NOMO-1 treated with dmso at 0.1 percent for 144 hours (cell line): ENCODE results near the gene MCM8.
A peak's percentile ranks its signal among the peaks of the same experiment; 100 is the strongest.
"Not testable (repeated sequence)": the region's sequence is repeated elsewhere in the genome, so short reads cannot be mapped to it uniquely, and the experiment has no call there.

ENCODE experiments used
- DNase-seq: peaks from one replicate; lab custom pipeline; 2025; ENCODE audit not compliant: unreplicated experiment; lab: John Stamatoyannopoulos, UW

The MCM8 gene

DNA sequence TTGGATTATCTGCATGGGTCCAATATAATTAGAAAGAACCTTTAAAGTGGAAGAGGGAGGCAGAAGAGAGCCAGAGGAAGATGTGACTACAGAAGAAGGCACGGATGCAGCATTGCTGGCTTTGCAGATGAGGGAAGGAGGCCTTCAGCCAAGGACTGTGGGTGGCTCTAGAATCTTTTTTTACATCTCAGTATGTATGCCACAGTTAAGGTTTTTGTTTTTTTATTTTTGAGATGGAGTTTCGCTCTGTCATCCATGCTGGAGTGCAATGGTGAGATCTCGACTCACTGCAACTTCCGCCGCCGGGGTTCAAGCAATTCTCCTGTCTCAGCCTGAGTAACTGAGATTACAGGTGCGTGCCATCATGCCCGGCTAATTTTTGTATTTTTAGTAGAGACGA is 49.3 kb downstream of the MCM8 start:
- DNase-seq: no peak

DNA sequence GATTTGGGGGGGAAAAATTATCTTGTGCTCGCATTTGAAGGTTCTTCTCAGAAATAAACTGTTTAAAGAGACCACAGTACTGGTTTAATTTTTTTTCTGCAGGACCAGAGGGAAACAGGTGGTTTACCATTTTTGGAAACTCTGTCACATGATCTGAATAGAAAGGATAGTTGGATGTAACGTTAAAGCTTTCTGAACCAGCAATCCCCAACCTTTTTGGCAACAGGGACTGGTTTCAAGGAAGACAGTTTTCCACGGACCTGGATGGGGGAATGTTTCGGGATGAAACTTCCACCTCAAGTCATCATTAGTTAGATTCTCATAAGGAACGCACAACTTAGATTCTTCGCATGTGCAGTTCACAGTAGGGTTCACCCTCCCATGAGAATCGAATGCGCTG is 50.4 kb downstream of the MCM8 start:
- no peak for DNase-seq

DNA sequence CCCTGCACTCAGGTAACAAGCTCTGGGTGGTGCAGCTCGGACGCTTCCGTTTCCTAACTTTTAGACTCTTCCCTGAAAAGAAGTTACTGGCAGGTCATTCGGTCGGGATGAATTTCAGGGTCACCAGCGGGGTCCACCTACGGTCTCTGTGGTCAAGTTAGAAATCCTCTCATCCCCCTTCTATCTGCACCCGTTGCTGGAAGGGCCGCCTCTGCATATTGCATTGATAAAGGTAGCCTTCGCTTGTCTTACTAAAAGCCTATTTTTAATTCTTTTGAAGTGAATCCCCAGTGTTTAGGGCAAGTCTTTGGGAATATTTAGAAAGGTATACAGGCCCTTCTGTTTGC is 56.1 kb downstream of the MCM8 start:
- DNase-seq: no peak

DNA sequence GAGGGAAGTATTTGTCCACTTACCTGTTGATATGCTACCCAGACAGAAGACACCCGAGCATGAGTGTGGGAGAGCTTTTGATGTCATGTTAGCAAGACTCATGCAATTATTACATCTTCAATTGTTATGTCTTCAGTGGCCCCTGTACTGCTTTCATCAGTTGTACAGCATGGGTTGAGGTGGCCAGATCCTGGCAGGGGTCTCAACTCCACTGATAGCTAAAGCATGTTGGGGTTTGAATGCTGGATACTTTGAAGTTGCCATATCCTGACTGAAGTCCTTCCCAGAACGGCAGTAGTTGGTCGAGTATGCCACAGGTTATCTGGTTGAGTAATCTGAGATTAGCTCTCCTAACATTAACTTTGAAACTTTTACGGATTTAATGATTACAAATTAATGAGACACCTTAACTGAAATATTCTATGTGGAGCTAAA is 56.7 kb downstream of the MCM8 start:
- DNase-seq: no peak

DNA sequence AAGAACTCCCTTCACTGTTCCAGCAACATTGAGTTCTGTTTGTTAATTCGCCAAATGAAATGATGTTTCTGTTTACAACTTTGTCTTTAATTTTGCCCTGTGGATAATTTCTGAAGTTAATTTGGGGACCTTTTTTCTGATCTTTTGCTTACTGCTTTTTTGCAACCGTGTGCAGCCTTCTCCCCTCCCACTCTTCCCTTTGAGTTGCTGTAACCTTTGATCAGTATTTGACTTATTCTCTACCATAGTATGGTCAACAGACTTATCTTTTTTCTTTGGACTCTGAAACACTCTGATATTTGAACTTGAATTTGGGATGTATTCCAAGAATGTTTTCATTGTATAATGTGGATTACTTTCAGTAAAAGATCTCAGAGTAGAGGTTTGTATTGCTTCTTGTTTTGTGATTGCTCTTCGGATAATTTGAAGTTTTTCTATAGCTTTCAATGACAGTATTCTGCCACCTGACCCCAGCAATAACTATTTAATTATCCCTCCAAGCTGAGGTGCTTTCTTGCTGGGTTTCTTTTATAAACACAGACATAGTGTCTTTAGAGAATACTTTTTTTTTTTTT is 57.2 kb downstream of the MCM8 start:
- no peak for DNase-seq

DNA sequence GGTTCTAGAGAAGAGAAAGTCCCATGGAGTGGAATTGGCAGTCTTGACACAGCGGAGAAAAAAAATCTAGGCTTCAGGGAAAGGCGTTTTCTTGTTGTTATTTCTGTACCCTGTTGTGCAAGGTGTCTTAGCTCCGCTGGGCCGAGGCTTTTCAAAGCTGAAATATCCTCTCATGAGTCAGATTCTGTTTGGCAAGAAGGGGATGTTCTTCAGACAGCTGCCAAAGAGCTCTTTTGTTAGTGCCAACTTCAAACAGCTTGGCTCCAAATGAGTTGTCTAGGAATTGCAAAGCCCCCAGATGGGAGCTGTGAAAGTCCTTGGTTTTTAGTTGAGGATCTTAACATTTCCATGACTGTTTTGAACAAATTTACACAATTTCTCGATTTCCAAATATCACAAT is 57.8 kb downstream of the MCM8 start:
- peak; percentile 86 for DNase-seq

DNA sequence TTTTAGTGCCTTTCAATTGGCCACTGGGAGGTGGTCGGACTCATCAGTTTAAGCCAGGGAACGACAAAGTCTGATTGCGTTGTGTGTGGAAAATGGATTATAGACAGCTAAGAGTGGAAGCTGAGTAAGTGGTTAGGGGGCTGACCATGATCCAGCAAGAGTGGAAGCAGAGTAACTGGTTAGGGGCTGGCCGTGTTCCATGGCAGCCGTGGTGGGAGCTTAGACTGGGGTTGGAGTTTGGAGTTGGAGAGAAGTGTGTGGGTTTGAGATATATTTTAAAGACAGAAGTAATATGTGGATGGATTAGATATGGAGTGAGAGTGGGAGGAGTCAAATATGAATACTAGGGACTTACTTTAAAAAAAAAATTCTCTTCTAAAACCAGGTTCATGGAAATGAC is 61.7 kb downstream of the MCM8 start:
- DNase-seq: no peak

DNA sequence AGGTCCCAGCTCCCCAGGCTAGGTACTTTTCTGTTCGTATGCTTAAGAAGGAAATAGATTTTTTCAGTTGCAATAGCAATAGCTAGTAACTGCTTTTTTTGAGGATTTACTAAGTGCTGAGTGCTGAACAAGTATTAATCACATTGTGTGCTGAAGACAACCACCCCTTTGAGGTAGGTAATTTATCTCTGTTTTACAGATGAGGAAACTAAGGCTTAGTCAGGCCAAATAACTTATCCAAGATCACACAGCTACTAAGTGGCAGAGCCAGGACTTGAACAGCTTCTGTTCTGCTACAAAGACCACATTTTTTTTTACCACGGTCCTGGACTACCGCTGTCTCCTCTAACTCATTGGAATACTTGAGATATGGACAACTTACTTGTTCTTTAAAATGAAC is 63.6 kb downstream of the MCM8 start:
- no peak for DNase-seq

DNA sequence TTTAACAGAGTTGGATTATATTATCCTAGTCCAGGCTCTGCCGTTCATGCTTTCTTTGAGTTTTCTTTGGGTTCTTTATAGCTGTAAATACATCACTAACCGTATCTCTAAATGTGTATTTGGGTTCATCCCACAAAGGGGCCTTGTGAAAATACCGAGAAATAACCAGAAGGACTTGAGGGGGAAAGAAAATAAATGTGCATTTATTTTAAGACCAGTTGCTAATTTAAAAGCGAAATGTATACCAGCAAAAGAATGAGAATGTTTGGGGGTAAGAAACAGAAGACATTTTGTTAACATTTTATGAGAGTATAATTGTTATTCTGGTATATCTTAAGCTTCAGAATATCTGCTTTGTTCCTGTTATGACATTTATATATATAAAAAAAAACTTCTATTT is 64.5 kb downstream of the MCM8 start:
- DNase-seq: no peak

DNA sequence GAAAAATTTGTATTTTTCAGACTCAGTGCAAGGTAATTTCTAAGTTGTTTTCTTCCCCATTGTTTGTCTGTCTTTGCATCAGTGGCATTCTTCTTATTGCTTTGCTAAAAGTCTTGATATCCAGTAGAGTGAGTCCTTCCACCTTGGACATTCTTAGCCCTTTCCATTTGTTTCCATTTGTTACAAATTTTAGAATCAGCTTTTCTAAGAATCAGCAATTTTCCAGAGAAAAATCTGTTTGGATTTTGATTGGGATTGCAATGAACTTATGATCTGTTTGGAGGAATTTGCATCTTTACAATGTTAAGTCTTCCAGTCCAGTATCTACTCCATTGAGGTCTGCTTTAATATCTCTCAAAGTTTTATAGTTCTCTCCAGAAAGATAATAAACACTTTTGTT is 67.0 kb downstream of the MCM8 start:
- no peak for DNase-seq

DNA sequence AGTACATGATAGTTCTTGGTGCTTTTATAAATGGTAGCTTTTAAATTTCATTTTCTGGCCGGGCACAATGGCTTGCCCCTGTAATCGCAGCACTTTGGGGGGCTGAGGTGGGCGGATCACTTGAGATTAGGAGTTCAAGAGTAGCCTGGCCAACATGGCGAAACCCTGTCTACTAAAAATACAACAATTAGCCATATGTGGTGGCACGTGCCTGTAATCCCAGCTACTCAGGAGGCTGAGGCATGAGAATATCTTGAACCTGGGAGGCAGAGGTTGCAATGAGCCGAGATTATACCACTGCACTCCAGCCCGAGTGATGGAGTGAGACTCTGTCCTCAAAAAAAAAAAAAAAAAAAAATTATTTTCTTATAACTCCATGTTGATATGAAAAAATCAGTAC is 67.4 kb downstream of the MCM8 start:
- no peak for DNase-seq

DNA sequence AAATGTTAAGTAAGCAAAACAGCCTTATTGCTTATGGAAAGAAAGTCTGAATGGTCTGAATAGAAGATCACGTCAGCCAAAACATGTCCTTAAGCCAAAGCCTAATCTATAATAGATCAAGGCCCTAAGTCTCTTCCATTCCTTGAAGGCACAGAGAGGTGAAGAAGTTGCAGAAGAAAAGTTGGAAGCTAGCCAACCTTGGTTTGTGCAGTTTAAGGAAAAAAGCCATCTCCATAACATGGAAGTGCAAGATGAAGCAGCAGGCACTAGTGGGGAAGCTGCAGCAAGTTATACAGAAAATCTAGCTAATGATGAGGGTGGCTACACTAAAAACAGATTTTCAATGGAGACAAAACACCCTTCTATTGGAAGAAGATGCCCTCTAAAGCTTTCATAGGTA is 74.3 kb downstream of the MCM8 start:
- DNase-seq: no peak

DNA sequence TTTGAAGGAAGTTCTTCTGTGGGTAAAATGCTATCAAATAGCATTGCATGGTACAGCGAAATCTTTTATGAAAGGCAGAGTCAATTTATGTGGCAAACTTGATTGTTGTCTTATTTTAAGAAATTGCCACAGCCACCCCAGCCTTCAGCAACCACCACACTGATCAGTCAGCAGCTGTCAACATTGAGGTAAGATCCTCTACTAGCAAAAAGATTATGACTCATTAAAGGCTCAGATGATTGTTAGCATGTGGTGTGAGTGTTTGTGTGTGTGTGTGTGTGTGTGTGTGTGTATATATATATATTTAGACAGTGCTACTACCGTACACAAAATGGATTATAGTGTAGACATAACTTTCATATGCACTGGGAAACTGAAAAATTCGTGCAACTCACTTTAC is 75.6 kb downstream of the MCM8 start:
- DNase-seq: no peak

DNA sequence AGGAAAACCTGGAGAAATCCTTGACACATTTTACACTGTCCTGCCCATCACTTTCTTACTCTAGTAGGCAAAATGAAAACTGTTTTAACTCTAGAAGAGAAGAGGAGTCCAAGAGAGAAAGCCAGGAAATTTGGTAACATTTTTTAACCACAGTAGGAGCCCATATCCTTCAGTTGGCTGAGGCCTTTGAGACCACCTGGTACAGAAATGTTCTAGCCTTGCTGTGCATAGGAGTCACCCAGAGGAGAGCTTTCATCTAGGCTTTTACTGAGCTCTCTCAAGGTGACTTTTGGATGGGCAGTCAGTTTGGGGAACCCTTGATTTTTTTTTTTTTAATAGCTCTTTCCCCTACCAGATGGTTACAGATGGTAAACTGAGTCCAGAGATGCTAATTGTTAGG is 78.4 kb downstream of the MCM8 start:
- no peak for DNase-seq

DNA sequence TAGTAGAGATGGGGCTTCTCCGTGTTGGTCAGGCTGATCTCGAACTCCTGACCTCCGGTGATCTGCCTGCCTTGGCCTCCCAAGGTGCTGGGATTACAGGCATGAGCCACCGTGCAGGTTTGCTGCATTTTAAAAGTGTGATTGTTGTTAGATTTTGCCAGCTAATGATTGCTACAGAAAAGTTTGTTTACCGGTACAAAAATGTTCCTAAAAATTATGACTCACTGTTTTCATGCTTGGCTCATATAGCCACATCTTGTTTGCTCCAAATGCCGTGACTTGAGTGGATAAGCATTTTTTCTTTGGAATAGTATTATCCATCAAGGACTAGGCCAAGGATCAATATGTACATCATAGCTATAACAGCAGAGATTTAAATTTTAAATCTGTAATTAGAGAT is 79.1 kb downstream of the MCM8 start:
- DNase-seq: no peak

DNA sequence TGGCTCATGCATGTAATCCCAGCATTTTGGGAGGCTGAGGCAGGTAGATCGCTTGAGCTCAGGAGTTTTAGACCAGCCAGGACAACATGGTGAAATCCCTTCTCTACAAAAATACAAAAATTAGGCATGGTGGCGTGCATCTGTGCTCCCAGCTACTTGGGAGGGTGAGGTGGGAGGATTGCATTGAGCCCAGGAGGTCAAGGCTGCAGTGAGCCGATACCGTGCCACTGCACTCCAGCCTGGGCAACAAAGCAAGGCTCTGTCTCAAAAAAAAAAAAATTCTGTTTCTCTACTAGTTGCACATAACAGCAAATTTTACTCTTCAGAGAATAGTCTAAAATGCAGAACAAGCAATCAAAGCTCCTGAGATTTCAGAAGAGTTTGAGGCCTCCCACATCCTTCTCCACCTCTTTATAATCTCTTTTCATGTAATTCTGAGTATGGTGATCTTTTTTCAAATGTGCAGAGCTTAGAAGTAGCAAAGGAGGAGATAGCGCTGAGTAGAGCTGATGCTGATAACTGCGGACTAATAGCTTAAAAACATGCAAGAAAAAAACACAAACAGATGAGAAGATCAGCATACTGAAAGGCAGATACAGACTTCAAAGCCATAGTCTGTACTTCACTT is 80.1 kb downstream of the MCM8 start:
- DNase-seq: no peak

DNA sequence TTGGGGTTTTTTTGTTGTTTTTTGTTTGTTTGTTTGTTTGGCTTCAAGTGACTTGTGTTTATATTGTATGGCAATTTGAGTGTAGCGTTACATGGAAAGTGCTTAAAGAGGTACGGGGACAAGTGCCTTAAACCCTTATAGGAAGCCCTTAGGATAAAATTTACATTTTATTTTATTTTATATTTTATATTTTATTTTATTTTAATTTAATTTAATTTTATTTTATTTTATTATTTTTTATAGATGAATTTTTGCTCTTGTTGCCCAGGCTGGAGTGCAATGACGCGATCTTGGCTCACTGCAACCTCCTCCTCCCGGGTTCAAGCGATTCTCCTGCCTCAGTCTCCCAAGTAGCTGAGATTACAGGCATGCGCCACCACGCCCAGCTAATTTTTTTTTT is 82.5 kb downstream of the MCM8 start:
- not testable (repeated sequence) for DNase-seq

DNA sequence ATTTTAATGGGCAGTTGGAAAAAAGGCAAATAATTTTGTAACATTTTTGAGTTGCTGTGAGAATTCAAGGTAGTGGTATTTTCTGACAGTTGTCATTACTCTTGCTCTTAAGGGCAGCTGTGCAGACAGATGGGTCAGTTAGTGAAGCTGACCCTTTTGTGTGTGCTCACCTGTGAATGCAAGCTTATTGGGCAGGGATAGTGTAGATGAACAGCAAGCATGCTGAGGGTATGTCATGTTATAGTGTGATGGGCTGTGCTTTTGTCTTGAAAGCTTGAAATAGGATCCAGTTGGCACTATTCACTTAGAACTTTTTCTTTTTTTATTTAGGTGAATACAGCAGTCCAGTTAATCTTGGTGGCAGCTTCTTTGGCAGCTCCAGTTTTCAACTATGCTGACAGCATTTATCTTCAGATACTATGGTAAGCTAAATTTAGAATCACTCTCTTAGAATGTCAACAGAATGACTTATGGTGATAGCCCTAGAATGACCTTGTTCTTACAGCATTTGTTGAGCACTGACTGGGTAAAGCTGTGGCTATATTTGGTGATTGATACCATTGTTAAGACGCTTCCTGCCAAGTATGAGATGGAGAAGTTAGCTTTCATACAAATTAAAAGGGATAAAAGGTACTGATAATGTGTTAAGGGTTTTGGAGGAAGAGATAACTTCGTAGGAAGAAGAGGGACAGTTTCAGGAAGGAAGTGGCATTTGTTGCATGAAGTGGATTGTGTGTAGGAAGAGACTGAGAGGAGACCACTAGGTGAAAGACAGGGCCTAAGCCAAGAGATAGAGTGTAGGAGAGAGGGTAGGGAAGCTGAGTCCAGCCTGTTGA is 83.9 kb downstream of the MCM8 start:
- no peak for DNase-seq

DNA sequence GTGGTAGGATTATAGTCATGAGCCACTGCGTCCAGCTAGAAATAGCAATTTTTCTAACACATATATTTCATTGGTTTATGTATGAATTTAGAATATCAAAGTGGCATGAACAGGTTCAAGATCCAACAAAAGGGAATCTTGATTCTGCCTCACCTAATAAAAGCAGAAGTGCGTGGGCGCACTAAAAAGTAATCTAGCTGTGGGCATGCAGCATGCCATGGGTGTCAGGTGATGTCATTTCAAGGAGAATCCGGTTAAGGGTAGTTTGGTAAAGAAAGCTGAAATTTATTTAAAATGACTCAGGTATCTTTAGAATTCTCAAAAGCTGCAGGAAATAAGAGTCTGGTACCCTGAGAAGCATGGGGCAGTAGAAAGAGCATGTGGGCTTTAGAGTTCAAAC is 85.8 kb downstream of the MCM8 start:
- no peak for DNase-seq

DNA sequence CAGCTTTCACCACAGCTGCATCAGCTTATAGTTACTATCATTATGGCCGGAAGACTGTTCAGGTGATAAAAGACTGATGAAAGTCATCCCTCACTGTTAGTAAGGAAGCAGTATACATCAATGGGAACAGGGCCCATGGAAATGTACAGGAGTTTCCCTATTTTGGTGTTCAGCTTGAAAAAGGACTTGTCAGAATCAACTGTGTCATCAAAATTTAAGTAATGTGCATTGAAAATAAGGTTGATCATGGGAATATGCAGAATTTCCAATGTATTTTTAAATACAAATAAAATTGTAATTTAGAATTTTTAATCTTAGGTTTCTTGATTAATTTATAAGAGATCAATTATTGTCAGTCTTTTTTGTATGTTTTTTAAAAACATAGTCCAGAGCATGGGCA is 86.6 kb downstream of the MCM8 start:
- DNase-seq: no peak

DNA sequence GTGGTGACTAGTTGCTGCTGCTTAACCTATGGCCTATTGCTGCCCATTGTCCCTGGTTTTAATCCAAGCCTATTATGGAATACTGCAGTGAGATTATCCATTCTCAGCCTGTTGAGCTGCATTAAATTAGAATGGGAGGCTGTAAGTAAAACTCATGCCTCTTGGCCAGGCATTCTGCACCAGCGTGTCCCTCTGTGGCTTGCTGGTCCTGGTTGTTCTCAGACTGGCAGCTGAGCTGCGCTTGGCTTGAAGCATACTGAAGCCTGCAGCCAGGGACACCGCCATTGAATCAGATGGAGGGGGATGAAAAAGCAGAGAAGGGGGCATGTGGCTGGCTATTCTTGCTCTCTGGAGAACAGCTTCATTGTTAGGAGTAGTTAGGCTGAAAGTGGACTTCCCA is 87.8 kb downstream of the MCM8 start:
- no peak for DNase-seq

DNA sequence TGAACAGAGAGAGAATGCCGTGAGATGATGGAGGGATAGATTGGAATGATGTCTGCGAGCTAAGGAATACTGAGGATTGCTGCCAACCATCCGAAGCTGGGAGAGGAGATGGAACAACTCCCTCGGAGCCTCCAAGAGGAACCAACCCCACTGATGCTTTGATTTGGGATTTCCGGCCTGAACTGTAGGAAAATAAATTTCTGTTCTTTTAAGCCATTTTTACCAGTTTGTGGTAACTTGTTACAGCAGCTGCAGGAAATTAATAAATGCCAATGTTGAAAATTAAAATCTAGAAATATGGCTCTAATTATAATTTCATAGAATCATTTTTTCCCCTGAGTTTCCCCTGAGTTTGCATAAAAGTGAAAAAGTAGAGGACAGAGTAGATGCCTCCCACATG is 89.3 kb downstream of the MCM8 start:
- no peak for DNase-seq

DNA sequence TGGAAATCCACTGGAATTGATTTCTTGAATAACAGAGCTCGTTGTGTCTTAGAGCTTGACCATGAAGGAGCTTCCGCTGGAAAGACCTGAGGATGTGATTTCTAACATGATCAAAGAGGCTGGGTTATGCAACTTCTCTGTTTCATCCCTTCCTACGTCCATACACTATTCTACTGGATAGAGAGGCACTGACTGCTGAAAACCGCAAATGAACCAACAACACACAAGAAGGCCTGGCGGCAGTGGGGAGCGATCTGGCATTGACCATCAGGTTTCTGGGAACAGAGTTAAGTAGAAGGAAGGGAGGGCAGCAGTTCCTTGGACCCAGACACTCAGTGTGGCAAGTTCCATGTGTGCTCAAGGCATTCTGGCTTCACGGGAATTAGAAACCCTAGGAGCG is 90.1 kb downstream of the MCM8 start:
- no peak for DNase-seq
